Endothelial cell of umbilical vein (primary cell): Measurements from ENCODE around the gene FAM161A. TPM values are rescaled to one million over a fixed set of nuclear protein-coding genes. Genes with fewer than 3 reads are reported as not detected.
"Not testable (repeated sequence)": the region's sequence is repeated elsewhere in the genome, so short reads cannot be mapped to it uniquely, and the experiment has no call there.

Source experiments
- BruUV-seq: library from RNA; stranded (reverse); fragments of 400-500 nt; replicated peaks from 2 replicates; lab custom pipeline; 2021; lab: Mats Ljungman, UMichigan
- CTCF ChIA-PET: fragments of 300-600, 350-600 bp; sonication (Branson Sonifier 250); formaldehyde crosslinking; loops from one replicate; lab custom pipeline; 2021; ENCODE audit warnings: antibody characterized with exemption, inconsistent platforms; lab: Charles Lee
- POLR2A ChIA-PET: fragments of 300-600, 350-600 bp; sonication (Branson Sonifier 250); formaldehyde crosslinking; loops from one replicate; lab custom pipeline; 2021; ENCODE audit warnings: antibody characterized with exemption, inconsistent platforms; lab: Charles Lee
- DNase-seq: peaks from one replicate; pipeline ENCODE4 v3.0.0-alpha.2; 2011; ENCODE audit warnings: low read depth, low spot score
- FAIRE-seq: peaks from 2 replicates; lab custom pipeline; 2011; peaks lifted over from hg19 to GRCh38; lab: Jason Lieb, UNC
- H2AFZ ChIP-seq: 2 replicates; pipeline ENCODE4 v1.6.0; 2012; ENCODE audit warnings: low read depth, low read length, control low read depth, inconsistent platforms
- H3K27ac ChIP-seq: 2 replicates; pipeline ENCODE4 v1.5.1; 2011; ENCODE audit warnings: low read depth, mild to moderate bottlenecking, control low read depth, low read length, moderate library complexity; ENCODE audit not compliant: insufficient read depth
- H3K27me3 ChIP-seq, 2 experiments: 2 replicates each; pipeline versions ENCODE4 v1.6.0 to v1.6.1; 2011; ENCODE audit warnings: low read length in 2 of 2, mixed read lengths in 1 of 2; ENCODE audit not compliant: control insufficient read depth in 2 of 2, insufficient read depth in 2 of 2
- H3K36me3 ChIP-seq, 2 experiments: 2 replicates in 1 of 2; 3 replicates in 1 of 2; pipeline ENCODE4 v1.5.1; 2011; ENCODE audit warnings: low read length in 2 of 2, mild to moderate bottlenecking in 1 of 2, moderate library complexity in 1 of 2; ENCODE audit not compliant: control insufficient read depth in 2 of 2, insufficient read depth in 2 of 2; ENCODE audit errors: extremely low read depth in 1 of 2
- H3K4me1 ChIP-seq: 3 replicates; pipeline ENCODE4 v1.5.1; 2011; ENCODE audit warnings: mild to moderate bottlenecking, low read length; ENCODE audit not compliant: control insufficient read depth, insufficient read depth; ENCODE audit errors: extremely low read depth
- H3K4me2 ChIP-seq: 2 replicates; pipeline ENCODE4 v1.6.1; 2011; ENCODE audit warnings: low read length, control low read depth, mixed read lengths; ENCODE audit not compliant: insufficient read depth
- H3K4me3 ChIP-seq, 3 experiments: fragments of 200-600 bp in 1 of 3; sonication (generic), shearing (Covaris generic) in 1 of 3; replicated peaks in 1 of 3; 2 replicates each; pipeline ENCODE4 v1.5.1; 2011 to 2016; ENCODE audit warnings: control low read depth in 3 of 3, low read length in 3 of 3, mild to moderate bottlenecking in 2 of 3, inconsistent platforms in 1 of 3, low read depth in 1 of 3, moderate library complexity in 1 of 3; ENCODE audit not compliant: insufficient read depth in 1 of 3
- H3K79me2 ChIP-seq: 2 replicates; pipeline ENCODE4 v1.6.0; 2012; ENCODE audit warnings: low read length, inconsistent platforms; ENCODE audit not compliant: control insufficient read depth, insufficient read depth
- H3K9ac ChIP-seq: replicated peaks from 2 replicates; pipeline ENCODE3; 2011; ENCODE audit warnings: low read length, control low read depth; ENCODE audit not compliant: insufficient read depth; ENCODE audit errors: extremely low read depth
- H3K9me1 ChIP-seq: replicated peaks from 3 replicates; pipeline ENCODE4 v1.6.0; 2011; ENCODE audit warnings: mild to moderate bottlenecking, low read length; ENCODE audit not compliant: control insufficient read depth, insufficient read depth; ENCODE audit errors: extremely low read depth
- H3K9me3 ChIP-seq: replicated peaks from 2 replicates; pipeline ENCODE4 v1.5.1; 2012; ENCODE audit warnings: low read length, inconsistent platforms; ENCODE audit not compliant: control insufficient read depth, insufficient read depth
- H4K20me1 ChIP-seq: replicated peaks from 2 replicates; pipeline ENCODE3; 2011; ENCODE audit warnings: mild to moderate bottlenecking, low read length; ENCODE audit not compliant: control insufficient read depth, insufficient read depth; ENCODE audit errors: extremely low read depth
- CTCF ChIP-seq, 2 donors: IDR thresholded peaks; 1 replicate in 1 of 2; 2 replicates in 1 of 2; pipeline ENCODE4 v1.5.1; 2011; ENCODE audit warnings: low read length in 2 of 2, mild to moderate bottlenecking in 2 of 2, moderate library complexity in 2 of 2, control low read depth in 1 of 2, inconsistent platforms in 1 of 2, low read depth in 1 of 2; ENCODE audit not compliant: insufficient read depth in 1 of 2; ENCODE audit errors: extremely low read depth in 1 of 2
- EZH2 ChIP-seq: IDR thresholded peaks from 2 replicates; pipeline ENCODE4 v1.6.1; 2012; ENCODE audit warnings: borderline replicate concordance, low read depth, mild to moderate bottlenecking, moderate library complexity, low read length, inconsistent platforms; ENCODE audit not compliant: severe bottlenecking
- FOS ChIP-seq: IDR thresholded peaks from 2 replicates; pipeline ENCODE4 v1.6.1; 2011; ENCODE audit warnings: mild to moderate bottlenecking, low read length, moderate library complexity, borderline replicate concordance; ENCODE audit not compliant: insufficient read depth
- GATA2 ChIP-seq: IDR thresholded peaks from 2 replicates; pipeline ENCODE4 v1.7.0; 2011; ENCODE audit warnings: low read depth, mild to moderate bottlenecking, moderate library complexity, mixed read lengths, low read length; ENCODE audit not compliant: insufficient read length, insufficient read depth
- JUN ChIP-seq: IDR thresholded peaks from 2 replicates; pipeline ENCODE4 v1.6.1; 2011; ENCODE audit warnings: borderline replicate concordance, low read depth; ENCODE audit not compliant: insufficient read length, insufficient read depth
- MAX ChIP-seq: IDR thresholded peaks from 2 replicates; pipeline ENCODE4 v1.6.1; 2011; ENCODE audit not compliant: insufficient read depth, insufficient read length
- MYC ChIP-seq: IDR thresholded peaks from one replicate; pipeline ENCODE4 v1.6.1; 2011; ENCODE audit warnings: mild to moderate bottlenecking, low read depth, low read length
- POLR2A ChIP-seq: IDR thresholded peaks from 2 replicates; pipeline ENCODE4 v1.6.1; 2012; ENCODE audit warnings: low read depth, mild to moderate bottlenecking, control low read depth, low read length
- POLR2AphosphoS5 ChIP-seq: IDR thresholded peaks from 2 replicates; pipeline ENCODE4 v1.6.1; 2012; ENCODE audit warnings: low read depth, mild to moderate bottlenecking, control low read depth, low read length, moderate library complexity; ENCODE audit not compliant: insufficient read depth
- dilution Hi-C: fragments of 300-500 bp; cut with MboI; formaldehyde crosslinking; loops from one replicate; pipeline ENCODE4 v1.15.0; 2019; ENCODE audit warnings: low sequenced_read_pairs; ENCODE audit not compliant: extremely low pct_ligation_motif_present
- intact Hi-C: fragments of 100-400 bp; cut with micrococcal nuclease; formaldehyde crosslinking; loops from one replicate; pipeline ENCODE4 v1.10.0; 2022
- polyA plus RNA-seq, 4 experiments: library from polyadenylated mRNA; depleted of rRNA in 3 of 4; stranded (reverse) in 3 of 4; unstranded in 1 of 4; fragments of >200 nt; gene quantifications; 2 replicates each; pipeline versions ENCODE4 v1.2.1 to v1.2.3, GENCODE V29; 2011 to 2012; ENCODE audit warnings: missing spikeins in 1 of 4
- total RNA-seq: library from RNA; stranded (reverse); gene quantifications from 2 replicates; pipeline ENCODE4 v1.2.3, GENCODE V29; 2021

Gene FAM161A
- total and polyA plus RNA-seq, 2 donors (not counting 3 experiments of a cell fraction or from before 2014, with no cell fraction given) = 0.81 to 6.1 TPM

DNA sequence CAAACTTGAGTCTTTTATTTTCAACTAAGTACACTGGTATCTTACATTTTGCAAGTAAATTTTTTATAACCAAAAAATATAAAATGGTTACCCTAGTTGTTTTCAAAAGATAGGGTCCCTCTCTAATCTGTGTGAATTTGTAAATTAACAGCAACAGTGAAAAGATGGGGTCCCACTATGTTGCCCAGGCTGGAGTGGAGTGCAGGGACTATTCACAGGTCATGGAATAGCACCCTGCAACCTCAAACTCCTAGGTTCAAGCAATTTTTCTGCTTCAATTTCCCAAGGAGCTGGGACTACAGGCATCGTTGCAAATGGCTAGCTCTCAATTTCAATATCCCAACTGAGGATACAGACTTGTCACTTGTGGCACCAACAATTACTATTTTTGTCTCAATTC, 22.5 kb upstream of the FAM161A start:
- POLR2A ChIA-PET = no interaction called here
- no peaks in the 10 kb centered on the region for H4K20me1 ChIP-seq
- intact Hi-C loops = no loop called here
- no peak overlapping the region for H3K4me2 ChIP-seq
- no peaks in the 10 kb centered on the region for H3K4me1 ChIP-seq
- peaks cover 26% of the 10 kb centered on the region for H3K79me2 ChIP-seq
- H2AFZ ChIP-seq = no peak overlapping the region
- no peak for TF ChIP-seq GATA2
- no peak for TF ChIP-seq JUN
- no peak for TF ChIP-seq EZH2
- no peak for TF ChIP-seq POLR2A
- no peak for TF ChIP-seq CTCF (IDR thresholded peaks at IDR 0.05; ENCODE audit: extremely low read depth in 1 of 2, insufficient read depth in 1 of 2, low read depth in 1 of 2, low read length in 2 of 2)
- TF ChIP-seq MAX = no peak
- no peak for TF ChIP-seq FOS
- TF ChIP-seq MYC = no peak
- no peak for TF ChIP-seq POLR2AphosphoS5
- no peak overlapping the region for H3K27ac ChIP-seq
- no peaks in the 10 kb centered on the region for H3K9me3 ChIP-seq
- no peaks in the 10 kb centered on the region for H3K9me1 ChIP-seq
- DNase-seq = no peak
- BruUV-seq = no TSS peak
- no peak for FAIRE-seq
- H3K27me3 ChIP-seq = no peaks in the 10 kb centered on the region
- CTCF ChIA-PET = no interaction called here
- dilution Hi-C loops = no loop called here
- H3K9ac ChIP-seq = no peak overlapping the region
- no peak overlapping the region for H3K4me3 ChIP-seq
- peaks cover 18 to 44% of the 10 kb centered on the region in 2 experiments for H3K36me3 ChIP-seq

GRCh38 chr2:61866482-61867089, 12.7 kb upstream of the FAM161A start:
- FAIRE-seq, CTCF ChIA-PET, DNase-seq, H4K20me1 ChIP-seq, H3K9me3 ChIP-seq, H3K27me3 ChIP-seq, H3K4me2 ChIP-seq, H3K4me3 ChIP-seq, H2AFZ ChIP-seq, H3K79me2 ChIP-seq, H3K4me1 ChIP-seq, BruUV-seq, POLR2A ChIA-PET, H3K9me1 ChIP-seq, dilution Hi-C loops, intact Hi-C loops, H3K9ac ChIP-seq, H3K27ac ChIP-seq: not testable (repeated sequence)
- H3K36me3 ChIP-seq = peaks cover 14 to 17% of the 10 kb centered on the region in 2 experiments
